Astrocyte (in vitro differentiated cells and primary cell): ENCODE data around the gene MAJIN.

Experiments used
- EZH2 ChIP-seq: IDR thresholded peaks from 2 replicates; pipeline ENCODE4 v1.6.1; 2012; ENCODE audit warnings: mild to moderate bottlenecking, low read length, inconsistent platforms; ENCODE audit not compliant: insufficient read depth
- TF ChIP-seq, protein P1 (sequence below): IDR thresholded peaks from 2 replicates; pipeline ENCODE4 v1.5.1; 2011; ENCODE audit warnings: low read depth, mild to moderate bottlenecking, inconsistent platforms, low read length, moderate library complexity; ENCODE audit not compliant: insufficient read depth

DNA sequence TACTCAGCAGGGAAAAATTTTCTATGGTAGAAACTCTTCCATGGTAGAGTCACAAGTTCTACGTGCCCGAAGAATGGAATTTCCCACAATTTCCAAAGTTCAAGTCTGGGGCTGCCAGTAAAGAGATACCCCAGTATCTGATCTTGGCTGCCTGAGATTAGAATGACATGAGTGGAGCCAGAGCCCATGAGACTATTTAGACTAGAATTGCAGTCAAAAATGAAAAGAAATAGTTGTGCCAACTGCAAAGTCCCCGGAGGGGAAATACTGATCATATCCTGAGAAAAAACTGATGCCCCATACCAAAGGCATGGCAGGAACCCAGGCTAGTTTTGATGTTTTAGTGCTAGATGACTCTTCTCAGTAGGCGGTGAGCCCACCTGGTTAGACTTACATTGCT, 11.2 kb downstream of the MAJIN start:
- TF ChIP-seq, protein P1, sequence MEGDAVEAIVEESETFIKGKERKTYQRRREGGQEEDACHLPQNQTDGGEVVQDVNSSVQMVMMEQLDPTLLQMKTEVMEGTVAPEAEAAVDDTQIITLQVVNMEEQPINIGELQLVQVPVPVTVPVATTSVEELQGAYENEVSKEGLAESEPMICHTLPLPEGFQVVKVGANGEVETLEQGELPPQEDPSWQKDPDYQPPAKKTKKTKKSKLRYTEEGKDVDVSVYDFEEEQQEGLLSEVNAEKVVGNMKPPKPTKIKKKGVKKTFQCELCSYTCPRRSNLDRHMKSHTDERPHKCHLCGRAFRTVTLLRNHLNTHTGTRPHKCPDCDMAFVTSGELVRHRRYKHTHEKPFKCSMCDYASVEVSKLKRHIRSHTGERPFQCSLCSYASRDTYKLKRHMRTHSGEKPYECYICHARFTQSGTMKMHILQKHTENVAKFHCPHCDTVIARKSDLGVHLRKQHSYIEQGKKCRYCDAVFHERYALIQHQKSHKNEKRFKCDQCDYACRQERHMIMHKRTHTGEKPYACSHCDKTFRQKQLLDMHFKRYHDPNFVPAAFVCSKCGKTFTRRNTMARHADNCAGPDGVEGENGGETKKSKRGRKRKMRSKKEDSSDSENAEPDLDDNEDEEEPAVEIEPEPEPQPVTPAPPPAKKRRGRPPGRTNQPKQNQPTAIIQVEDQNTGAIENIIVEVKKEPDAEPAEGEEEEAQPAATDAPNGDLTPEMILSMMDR, result no peak
- no peak for TF ChIP-seq EZH2
